Ishikawa (cell line): ENCODE data around the gene MERTK.

Experiments
- CEBPB ChIP-seq: IDR thresholded peaks from 2 replicates; pipeline ENCODE4 v1.6.1; 2012
- CREB1 ChIP-seq: IDR thresholded peaks from 2 replicates; pipeline ENCODE4 v1.6.1; 2012; ENCODE audit warnings: low read depth
- EGR1 ChIP-seq: IDR thresholded peaks from 2 replicates; pipeline ENCODE4 v1.6.1; 2012
- EP300 ChIP-seq: IDR thresholded peaks from 2 replicates; pipeline ENCODE4 v1.6.1; 2012; ENCODE audit warnings: borderline replicate concordance
- NFIC ChIP-seq: IDR thresholded peaks from 2 replicates; pipeline ENCODE4 v1.6.1; 2012
- RAD21 ChIP-seq: IDR thresholded peaks from 2 replicates; pipeline ENCODE4 v1.6.1; 2012; ENCODE audit warnings: low read depth
- TAF1 ChIP-seq: IDR thresholded peaks from 2 replicates; pipeline ENCODE4 v1.6.1; 2012; ENCODE audit warnings: low read depth, mild to moderate bottlenecking
- TEAD4 ChIP-seq: IDR thresholded peaks from 2 replicates; pipeline ENCODE4 v1.6.1; 2012
- YY1 ChIP-seq: IDR thresholded peaks from 2 replicates; pipeline ENCODE4 v1.6.1; 2012; ENCODE audit warnings: low read depth
- ZBTB7A ChIP-seq: IDR thresholded peaks from 2 replicates; pipeline ENCODE4 v1.6.1; 2012; ENCODE audit warnings: low read depth
- TF ChIP-seq, protein P1 (sequence below): IDR thresholded peaks from 2 replicates; pipeline ENCODE4 v1.6.1; 2012
- TF ChIP-seq, protein P2 (sequence below): IDR thresholded peaks from 2 replicates; pipeline ENCODE4 v1.6.1; 2012
- TF ChIP-seq, protein P3 (sequence below): IDR thresholded peaks from 2 replicates; pipeline ENCODE4 v1.6.1; 2012; ENCODE audit warnings: low read depth, mild to moderate bottlenecking

DNA sequence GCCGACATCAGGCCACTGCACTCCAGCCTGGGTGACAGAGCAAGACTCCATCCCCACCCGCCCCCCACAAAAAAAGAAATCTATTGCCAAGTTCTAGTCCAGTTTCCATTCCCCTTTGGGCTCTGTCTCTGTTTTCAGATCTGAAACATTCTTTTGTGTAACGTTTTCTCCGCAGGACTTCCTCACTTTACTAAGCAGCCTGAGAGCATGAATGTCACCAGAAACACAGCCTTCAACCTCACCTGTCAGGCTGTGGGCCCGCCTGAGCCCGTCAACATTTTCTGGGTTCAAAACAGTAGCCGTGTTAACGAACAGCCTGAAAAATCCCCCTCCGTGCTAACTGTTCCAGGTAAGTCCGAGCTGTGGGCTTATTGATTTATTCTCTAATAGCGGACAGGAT is 48.8 kb downstream of the MERTK start:
- TF ChIP-seq CREB1 (no peak), CEBPB (no peak), EP300 (no peak), RAD21 (no peak), YY1 (no peak), TAF1 (no peak), EGR1 (no peak), NFIC (no peak), ZBTB7A (no peak), TEAD4 (no peak)
- TF ChIP-seq, protein P1, sequence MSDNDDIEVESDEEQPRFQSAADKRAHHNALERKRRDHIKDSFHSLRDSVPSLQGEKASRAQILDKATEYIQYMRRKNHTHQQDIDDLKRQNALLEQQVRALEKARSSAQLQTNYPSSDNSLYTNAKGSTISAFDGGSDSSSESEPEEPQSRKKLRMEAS: no peak
- TF ChIP-seq, protein P2, sequence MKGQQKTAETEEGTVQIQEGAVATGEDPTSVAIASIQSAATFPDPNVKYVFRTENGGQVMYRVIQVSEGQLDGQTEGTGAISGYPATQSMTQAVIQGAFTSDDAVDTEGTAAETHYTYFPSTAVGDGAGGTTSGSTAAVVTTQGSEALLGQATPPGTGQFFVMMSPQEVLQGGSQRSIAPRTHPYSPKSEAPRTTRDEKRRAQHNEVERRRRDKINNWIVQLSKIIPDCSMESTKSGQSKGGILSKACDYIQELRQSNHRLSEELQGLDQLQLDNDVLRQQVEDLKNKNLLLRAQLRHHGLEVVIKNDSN: no peak
- TF ChIP-seq, protein P3, sequence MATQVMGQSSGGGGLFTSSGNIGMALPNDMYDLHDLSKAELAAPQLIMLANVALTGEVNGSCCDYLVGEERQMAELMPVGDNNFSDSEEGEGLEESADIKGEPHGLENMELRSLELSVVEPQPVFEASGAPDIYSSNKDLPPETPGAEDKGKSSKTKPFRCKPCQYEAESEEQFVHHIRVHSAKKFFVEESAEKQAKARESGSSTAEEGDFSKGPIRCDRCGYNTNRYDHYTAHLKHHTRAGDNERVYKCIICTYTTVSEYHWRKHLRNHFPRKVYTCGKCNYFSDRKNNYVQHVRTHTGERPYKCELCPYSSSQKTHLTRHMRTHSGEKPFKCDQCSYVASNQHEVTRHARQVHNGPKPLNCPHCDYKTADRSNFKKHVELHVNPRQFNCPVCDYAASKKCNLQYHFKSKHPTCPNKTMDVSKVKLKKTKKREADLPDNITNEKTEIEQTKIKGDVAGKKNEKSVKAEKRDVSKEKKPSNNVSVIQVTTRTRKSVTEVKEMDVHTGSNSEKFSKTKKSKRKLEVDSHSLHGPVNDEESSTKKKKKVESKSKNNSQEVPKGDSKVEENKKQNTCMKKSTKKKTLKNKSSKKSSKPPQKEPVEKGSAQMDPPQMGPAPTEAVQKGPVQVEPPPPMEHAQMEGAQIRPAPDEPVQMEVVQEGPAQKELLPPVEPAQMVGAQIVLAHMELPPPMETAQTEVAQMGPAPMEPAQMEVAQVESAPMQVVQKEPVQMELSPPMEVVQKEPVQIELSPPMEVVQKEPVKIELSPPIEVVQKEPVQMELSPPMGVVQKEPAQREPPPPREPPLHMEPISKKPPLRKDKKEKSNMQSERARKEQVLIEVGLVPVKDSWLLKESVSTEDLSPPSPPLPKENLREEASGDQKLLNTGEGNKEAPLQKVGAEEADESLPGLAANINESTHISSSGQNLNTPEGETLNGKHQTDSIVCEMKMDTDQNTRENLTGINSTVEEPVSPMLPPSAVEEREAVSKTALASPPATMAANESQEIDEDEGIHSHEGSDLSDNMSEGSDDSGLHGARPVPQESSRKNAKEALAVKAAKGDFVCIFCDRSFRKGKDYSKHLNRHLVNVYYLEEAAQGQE: no peak
